ENCODE results near the gene SGMS1. TPM values are rescaled to one million over a fixed set of nuclear protein-coding genes. Genes with fewer than 3 reads are reported as not detected.
"Not testable (repeated sequence)": the region's sequence is repeated elsewhere in the genome, so short reads cannot be mapped to it uniquely, and the experiment has no call there.

The SGMS1 gene
- total RNA-seq, 2 experiments from 2014 or later, result 17.1 to 19.3 TPM

DNA sequence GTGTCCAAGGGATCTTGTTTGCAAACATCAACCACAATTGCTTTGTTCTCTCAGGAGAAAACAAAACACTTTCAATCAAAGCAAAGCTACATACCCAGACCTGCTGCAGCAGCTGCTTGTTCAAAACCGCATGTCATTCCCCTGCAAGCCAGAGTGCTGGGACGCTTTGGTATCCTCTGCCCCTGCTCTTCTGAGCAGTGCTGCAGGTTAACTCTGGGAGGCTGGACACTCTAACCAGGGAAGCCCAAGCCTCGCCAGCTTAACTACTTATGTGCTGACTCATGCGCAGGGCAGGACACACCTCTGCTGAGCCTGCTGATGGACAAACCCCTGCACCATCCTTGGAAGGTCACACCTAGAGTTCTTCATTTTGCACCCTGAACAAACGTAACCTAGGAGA is 344.3 kb downstream of the SGMS1 start:
- Mint-ChIP-seq H3K4me1 (no peaks in the 10 kb centered on the region), H3K9me3 (no peaks in the 10 kb centered on the region), H3K36me3 (ENCODE audit: low read depth) (no peaks in the 10 kb centered on the region), H3K27ac (no peak overlapping the region), H3K27me3 (peaks cover 41% of the 10 kb centered on the region), H3K4me3 (no peak overlapping the region)
- DNase-seq, result no peak
- ChIA-PET POLR2A (no interaction called here), CTCF (no interaction called here)

DNA sequence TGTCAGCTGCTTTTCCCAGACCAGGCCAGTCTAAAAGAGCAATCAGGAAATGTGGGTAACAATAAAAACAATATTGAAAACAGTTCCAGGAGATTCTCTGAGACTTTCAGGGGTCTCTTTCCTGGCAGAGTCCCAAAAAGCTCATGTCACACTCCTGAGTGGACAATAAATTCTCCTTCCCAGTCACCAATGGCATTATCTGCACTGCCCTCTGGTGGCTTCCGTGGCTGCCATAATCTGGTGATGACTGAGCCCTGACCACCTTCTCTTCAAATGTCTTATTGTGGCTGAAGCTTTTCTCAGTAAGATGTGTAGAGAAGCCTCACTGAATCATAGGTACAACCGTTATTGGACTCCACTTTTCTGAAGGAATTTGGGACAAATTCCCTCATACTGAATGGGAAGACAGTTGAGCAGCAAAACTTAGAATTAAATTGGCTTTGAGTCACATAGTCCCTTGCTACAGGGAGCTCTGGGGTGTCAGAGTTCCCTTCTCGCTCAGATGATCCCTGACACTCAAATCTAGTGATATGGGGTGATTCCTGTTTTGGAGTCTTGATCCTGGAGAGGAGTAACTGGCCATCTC is 348.0 kb downstream of the SGMS1 start:
- Mint-ChIP-seq H3K27me3 (peaks cover 30% of the 10 kb centered on the region), H3K27ac (no peak overlapping the region), H3K4me3 (no peak overlapping the region), H3K4me1 (no peaks in the 10 kb centered on the region), H3K9me3 (no peaks in the 10 kb centered on the region), H3K36me3 (ENCODE audit: low read depth) (no peaks in the 10 kb centered on the region)
- ChIA-PET CTCF (interaction anchor here (0.6 kb wide), 1 partner anchor 683 kb away, joined by 3 read pairs; no protein-coding TSS in a partner anchor), POLR2A (interaction anchor here (0.6 kb wide), 1 partner anchor 15 kb away, joined by 3 read pairs; no protein-coding TSS in a partner anchor)
- peak; percentile 22 for DNase-seq

DNA sequence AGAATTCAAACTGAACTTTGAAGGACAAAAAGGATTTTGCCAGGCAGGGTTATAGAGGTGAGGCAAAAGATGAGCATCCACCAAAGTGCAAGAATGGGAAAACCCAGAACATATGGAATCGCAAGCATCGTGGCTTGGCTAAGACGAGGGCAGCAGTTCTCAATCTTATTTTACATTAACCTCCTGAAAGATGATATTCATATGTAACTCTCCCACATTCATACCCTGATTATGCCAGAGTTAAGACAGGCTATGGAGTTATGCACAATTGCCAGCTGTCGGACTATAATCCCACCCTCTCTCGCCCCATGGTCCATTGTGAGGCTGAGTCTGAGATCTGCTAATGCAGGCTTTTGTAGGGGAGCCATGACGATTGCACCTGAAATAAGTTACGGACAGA is 351.2 kb downstream of the SGMS1 start:
- H3K27ac Mint-ChIP-seq, result no peak overlapping the region
- no peaks in the 10 kb centered on the region for H3K9me3 Mint-ChIP-seq
- DNase-seq, result no peak
- H3K4me3 Mint-ChIP-seq, result no peak overlapping the region
- POLR2A ChIA-PET, result no interaction called here
- no peaks in the 10 kb centered on the region for H3K36me3 Mint-ChIP-seq (ENCODE audit: low read depth)
- H3K27me3 Mint-ChIP-seq, result peaks cover 22% of the 10 kb centered on the region
- CTCF ChIA-PET, result interaction anchor here (0.6 kb wide), 1 partner anchor 244 kb away, joined by 3 read pairs; no protein-coding TSS in a partner anchor
- H3K4me1 Mint-ChIP-seq, result no peaks in the 10 kb centered on the region

DNA sequence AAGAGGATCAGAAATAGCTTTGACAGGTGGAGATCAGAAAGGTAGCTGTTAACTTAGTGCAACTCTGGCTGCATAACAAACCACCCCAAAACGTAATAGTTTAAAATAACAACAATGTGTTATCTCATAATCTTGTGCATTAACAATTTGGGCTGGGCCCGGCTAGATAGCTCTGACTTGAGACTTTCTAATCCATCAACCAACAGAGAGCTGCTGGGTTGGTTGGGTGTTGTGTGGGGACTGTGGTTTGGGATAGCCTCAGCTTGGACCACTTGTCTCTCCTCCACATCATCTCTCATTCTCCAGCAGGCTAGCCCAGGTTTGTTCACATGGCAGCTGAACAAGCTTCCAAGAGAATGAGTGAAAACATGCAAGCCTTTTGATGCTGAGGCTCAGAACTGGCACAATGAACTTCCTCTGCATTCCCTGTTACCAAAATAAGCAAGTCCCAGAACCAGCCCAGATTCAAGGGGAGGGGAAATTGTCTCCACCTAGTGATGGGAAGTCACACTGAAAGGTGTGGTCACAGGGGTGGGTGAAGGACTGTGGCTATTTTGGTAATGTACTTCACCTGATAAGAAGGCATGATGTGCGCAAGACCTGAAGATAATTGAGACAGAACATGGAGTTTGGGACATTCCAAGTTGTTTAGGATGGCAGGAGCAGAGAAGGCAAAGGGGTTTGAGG is 352.0 kb downstream of the SGMS1 start:
- POLR2A ChIA-PET, result no interaction called here
- no peak overlapping the region for H3K4me3 Mint-ChIP-seq
- CTCF ChIA-PET, result interaction anchor here (0.6 kb wide), 1 partner anchor 245 kb away, joined by 3 read pairs; no protein-coding TSS in a partner anchor
- DNase-seq, result no peak
- no peaks in the 10 kb centered on the region for H3K4me1 Mint-ChIP-seq
- no peak overlapping the region for H3K27ac Mint-ChIP-seq
- no peaks in the 10 kb centered on the region for H3K36me3 Mint-ChIP-seq (ENCODE audit: low read depth)
- H3K9me3 Mint-ChIP-seq, result no peaks in the 10 kb centered on the region
- peaks cover 20% of the 10 kb centered on the region for H3K27me3 Mint-ChIP-seq

DNA sequence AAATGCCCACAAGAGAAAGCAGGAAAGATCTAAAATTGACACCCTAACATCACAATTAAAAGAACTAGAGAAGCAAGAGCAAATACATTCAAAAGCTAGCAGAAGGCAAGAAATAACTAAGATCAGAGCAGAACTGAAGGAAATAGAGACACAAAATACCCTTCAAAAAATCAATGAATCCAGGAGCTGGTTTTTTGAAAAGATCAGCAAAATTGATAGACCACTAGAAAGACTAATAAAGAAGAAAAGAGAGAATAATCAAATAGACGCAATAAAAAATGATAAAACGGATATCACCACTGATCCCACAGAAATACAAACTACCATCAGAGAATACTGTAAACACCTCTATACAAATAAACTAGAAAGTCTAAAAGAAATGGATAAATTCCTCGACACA is 355.9 kb downstream of the SGMS1 start:
- peaks cover 34% of the 10 kb centered on the region for H3K27me3 Mint-ChIP-seq
- H3K4me3 Mint-ChIP-seq; CTCF ChIA-PET; POLR2A ChIA-PET; H3K36me3 Mint-ChIP-seq (ENCODE audit: low read depth); H3K27ac Mint-ChIP-seq; H3K9me3 Mint-ChIP-seq; H3K4me1 Mint-ChIP-seq; DNase-seq: not testable (repeated sequence)

DNA sequence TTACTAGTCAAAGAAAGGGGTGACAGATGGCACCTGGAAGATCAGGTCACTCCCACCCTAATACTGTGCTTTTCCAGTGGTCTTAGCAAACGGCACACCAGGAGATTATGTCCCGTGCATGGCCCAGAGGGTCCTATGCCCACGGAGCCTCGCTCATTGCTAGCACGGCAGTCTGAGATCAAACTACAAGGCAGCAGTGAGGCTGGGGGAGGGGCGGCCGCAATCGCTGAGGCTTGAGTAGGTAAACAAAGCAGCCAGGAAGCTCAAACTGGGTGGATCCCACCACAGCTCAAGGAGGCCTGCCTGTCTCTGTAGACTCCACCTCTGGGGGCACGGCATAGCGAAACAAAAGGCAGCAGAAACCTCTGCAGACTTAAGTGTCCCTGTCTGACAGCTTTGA is 361.1 kb downstream of the SGMS1 start:
- POLR2A ChIA-PET; H3K4me3 Mint-ChIP-seq; H3K36me3 Mint-ChIP-seq (ENCODE audit: low read depth); CTCF ChIA-PET; DNase-seq; H3K27ac Mint-ChIP-seq; H3K9me3 Mint-ChIP-seq: not testable (repeated sequence)
- peaks cover 51% of the 10 kb centered on the region for H3K27me3 Mint-ChIP-seq
- H3K4me1 Mint-ChIP-seq, result peaks cover 15% of the 10 kb centered on the region

DNA sequence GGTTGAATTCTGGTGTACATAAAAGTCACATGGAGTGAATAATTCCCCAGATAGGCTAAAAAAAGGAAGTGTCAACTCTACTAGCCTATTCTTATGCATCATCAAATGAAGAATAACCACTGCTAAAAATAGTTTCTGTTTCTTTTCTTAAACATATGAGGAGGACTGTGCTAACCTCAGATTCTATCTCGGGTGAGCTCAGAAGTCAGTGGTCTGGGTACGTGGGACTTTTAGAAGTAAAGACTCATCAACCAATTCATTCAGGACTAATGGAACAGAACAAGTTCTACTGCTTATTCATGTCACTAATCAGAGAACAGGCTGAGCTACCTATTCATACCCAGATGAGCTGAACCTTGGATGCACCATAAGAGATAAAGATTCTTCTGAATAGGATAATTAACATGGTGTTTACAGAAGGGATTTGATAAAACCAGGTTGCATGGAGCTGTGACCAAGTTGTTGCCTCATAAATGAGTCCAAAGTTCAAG is 362.9 kb downstream of the SGMS1 start:
- Mint-ChIP-seq H3K9me3 (no peaks in the 10 kb centered on the region), H3K36me3 (ENCODE audit: low read depth) (no peaks in the 10 kb centered on the region), H3K4me1 (peaks cover 15% of the 10 kb centered on the region), H3K27me3 (peaks cover 51% of the 10 kb centered on the region), H3K4me3 (no peak overlapping the region), H3K27ac (no peak overlapping the region)
- CTCF ChIA-PET, result interaction anchor here (1.3 kb wide), 1 partner anchor 14 kb away, joined by 3 read pairs; no protein-coding TSS in a partner anchor
- POLR2A ChIA-PET, result interaction anchor here (0.7 kb wide), 1 partner anchor 15 kb away, joined by 3 read pairs; no protein-coding TSS in a partner anchor
- peak; percentile 18 for DNase-seq

Other genes with a start within 250 kb of the SGMS1 start
- 1 to 10 TPM; 2.3 to 3.3 TPM for gene ASAH2B, start 116.0 kb upstream of the SGMS1 start, total RNA-seq